Mesendoderm (in vitro differentiated cells): ENCODE measurements around the gene DHX40.

ENCODE experiments used
- DNase-seq: peaks from one replicate; pipeline ENCODE4 v3.0.0; 2013
- H2AK5ac ChIP-seq: 2 replicates; pipeline ENCODE4 v1.6.1; 2013; ENCODE audit warnings: low read length, inconsistent platforms
- H2BK120ac ChIP-seq: 2 replicates; pipeline ENCODE4 v1.6.1; 2013; ENCODE audit warnings: low read depth, mild to moderate bottlenecking, low read length, moderate library complexity, mixed read lengths
- H2BK15ac ChIP-seq: replicated peaks from 2 replicates; pipeline ENCODE4 v1.6.1; 2013; ENCODE audit warnings: low read depth, mild to moderate bottlenecking, moderate library complexity
- H2BK5ac ChIP-seq: 2 replicates; pipeline ENCODE4 v1.6.1; 2013; ENCODE audit warnings: low read length, inconsistent platforms
- H3K18ac ChIP-seq: 2 replicates; pipeline ENCODE4 v1.6.1; 2013; ENCODE audit warnings: mild to moderate bottlenecking, low read length, mixed read lengths
- H3K23ac ChIP-seq: one replicate; pipeline ENCODE4 v1.6.1; 2013; ENCODE audit warnings: low read length
- H3K27ac ChIP-seq: 2 replicates; pipeline ENCODE4 v1.5.1; 2013; ENCODE audit warnings: low read depth, mild to moderate bottlenecking, inconsistent platforms, low read length, moderate library complexity
- H3K27me3 ChIP-seq: 2 replicates; pipeline ENCODE4 v1.6.1; 2013; ENCODE audit warnings: low read length, control low read depth, mild to moderate bottlenecking, inconsistent platforms; ENCODE audit not compliant: insufficient read depth, poor library complexity
- H3K36me3 ChIP-seq: 2 replicates; pipeline ENCODE4 v1.6.1; 2013; ENCODE audit warnings: low read length, inconsistent platforms; ENCODE audit not compliant: control insufficient read depth, insufficient read depth
- H3K4ac ChIP-seq: one replicate; pipeline ENCODE4 v1.6.1; 2013; ENCODE audit warnings: low read depth, mild to moderate bottlenecking, low read length, moderate library complexity
- H3K4me1 ChIP-seq: 2 replicates; pipeline ENCODE4 v1.6.1; 2013; ENCODE audit warnings: low read depth, low read length, inconsistent platforms; ENCODE audit not compliant: control insufficient read depth
- H3K4me2 ChIP-seq: 2 replicates; pipeline ENCODE4 v1.6.1; 2013; ENCODE audit warnings: low read length
- H3K4me3 ChIP-seq: 2 replicates; pipeline ENCODE4 v1.5.1; 2013; ENCODE audit warnings: mild to moderate bottlenecking, low read length
- H3K56ac ChIP-seq: one replicate; pipeline ENCODE4 v1.6.1; 2013; ENCODE audit warnings: low read length
- H3K79me1 ChIP-seq: 2 replicates; pipeline ENCODE4 v1.6.1; 2013; ENCODE audit warnings: low read length, inconsistent platforms
- H3K79me2 ChIP-seq: 2 replicates; pipeline ENCODE4 v1.6.1; 2013; ENCODE audit warnings: mild to moderate bottlenecking, low read length; ENCODE audit not compliant: control insufficient read depth, insufficient read depth
- H3K9ac ChIP-seq: 2 replicates; pipeline ENCODE4 v1.6.1; 2013; ENCODE audit warnings: low read length, inconsistent platforms
- H4K5ac ChIP-seq: one replicate; pipeline ENCODE4 v1.6.1; 2013; ENCODE audit warnings: low read length
- H4K8ac ChIP-seq: one replicate; pipeline ENCODE4 v1.6.1; 2013; ENCODE audit warnings: low read depth, mild to moderate bottlenecking, control low read depth, low read length, moderate library complexity
- WGBS: extraction: QIAGEN DNeasy Blood & Tissue Kit; methylation state at CpG from one replicate; pipeline ENCODE4 v1.1.7; 2013; ENCODE audit warnings: low lambda C conversion rate, missing lambda C conversion rate; ENCODE audit not compliant: insufficient coverage; ENCODE audit errors: extremely low coverage; 5-methylcytosine and 5-hydroxymethylcytosine counted together

The DHX40 gene

DNA sequence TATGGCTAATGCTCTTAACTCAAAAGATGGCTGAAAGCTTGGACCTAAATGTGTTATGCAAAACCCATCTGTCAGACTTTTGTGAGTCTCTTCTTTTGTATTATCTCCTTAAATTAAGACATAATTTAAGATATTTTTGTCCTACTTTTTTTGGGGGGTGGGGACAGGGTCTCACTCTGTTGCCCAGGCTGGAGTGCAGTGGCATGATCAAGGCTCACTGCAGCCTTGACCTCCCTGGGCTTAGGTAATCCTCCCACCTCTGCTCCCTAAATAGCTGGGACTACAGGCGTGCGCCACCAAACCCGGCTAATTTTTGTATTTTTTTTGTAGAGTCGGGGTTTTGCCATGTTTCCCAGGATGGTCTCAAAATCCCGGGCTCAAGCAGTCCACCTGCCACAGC is 61.3 kb downstream of the DHX40 start:
- no peak for DNase-seq
- no peak overlapping the region for H2BK120ac ChIP-seq
- no peaks in the 10 kb centered on the region for H3K36me3 ChIP-seq
- H2BK5ac ChIP-seq: no peak overlapping the region
- no peak overlapping the region for H3K56ac ChIP-seq
- no peak overlapping the region for H3K18ac ChIP-seq
- no peak overlapping the region for H3K4ac ChIP-seq
- WGBS: no CpG with 5 or more reads among the region's 5 CpGs
- no peak overlapping the region for H2AK5ac ChIP-seq
- H3K4me1 ChIP-seq: no peaks in the 10 kb centered on the region
- H3K23ac ChIP-seq: no peak overlapping the region
- no peak overlapping the region for H4K8ac ChIP-seq
- H3K79me2 ChIP-seq: peaks cover 96% of the 10 kb centered on the region
- no peak overlapping the region for H4K5ac ChIP-seq
- no peak overlapping the region for H3K4me2 ChIP-seq
- H3K79me1 ChIP-seq: peaks cover 2% of the 10 kb centered on the region
- H3K27ac ChIP-seq: no peak overlapping the region
- no peak overlapping the region for H3K4me3 ChIP-seq
- H2BK15ac ChIP-seq: no peak overlapping the region
- H3K9ac ChIP-seq: no peak overlapping the region
- H3K27me3 ChIP-seq: no peaks in the 10 kb centered on the region

DNA sequence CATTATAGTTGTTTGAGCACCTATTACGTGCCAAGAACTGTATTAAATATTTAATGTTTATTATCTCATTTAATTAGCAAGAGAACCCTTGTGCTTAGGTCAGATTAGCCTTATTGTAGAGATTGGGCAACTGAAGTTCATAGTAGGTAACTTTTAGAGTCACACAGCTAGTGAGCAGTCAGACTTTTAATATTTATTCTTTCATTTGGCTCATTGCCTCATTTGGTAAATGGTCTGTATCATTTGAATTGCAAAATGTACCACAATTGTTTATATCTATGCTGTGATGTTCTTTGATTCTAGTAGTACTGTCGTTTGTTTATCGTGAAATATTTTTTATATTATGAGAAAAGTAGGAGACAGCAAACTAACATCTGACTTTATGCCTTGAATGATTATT is 61.9 kb downstream of the DHX40 start:
- H3K4me3 ChIP-seq: no peak overlapping the region
- H2BK15ac ChIP-seq: no peak overlapping the region
- peaks cover 2% of the 10 kb centered on the region for H3K79me1 ChIP-seq
- peaks cover 94% of the 10 kb centered on the region for H3K79me2 ChIP-seq
- no peak overlapping the region for H2BK5ac ChIP-seq
- H3K4me2 ChIP-seq: no peak overlapping the region
- no peak for DNase-seq
- WGBS: no CpG with 5 or more reads among the region's 3 CpGs
- H4K5ac ChIP-seq: no peak overlapping the region
- no peak overlapping the region for H3K23ac ChIP-seq
- H3K9ac ChIP-seq: no peak overlapping the region
- no peaks in the 10 kb centered on the region for H3K27me3 ChIP-seq
- no peak overlapping the region for H2AK5ac ChIP-seq
- no peak overlapping the region for H2BK120ac ChIP-seq
- no peak overlapping the region for H4K8ac ChIP-seq
- no peak overlapping the region for H3K27ac ChIP-seq
- H3K36me3 ChIP-seq: no peaks in the 10 kb centered on the region
- no peak overlapping the region for H3K4ac ChIP-seq
- H3K18ac ChIP-seq: no peak overlapping the region
- no peak overlapping the region for H3K56ac ChIP-seq
- H3K4me1 ChIP-seq: no peaks in the 10 kb centered on the region

DNA sequence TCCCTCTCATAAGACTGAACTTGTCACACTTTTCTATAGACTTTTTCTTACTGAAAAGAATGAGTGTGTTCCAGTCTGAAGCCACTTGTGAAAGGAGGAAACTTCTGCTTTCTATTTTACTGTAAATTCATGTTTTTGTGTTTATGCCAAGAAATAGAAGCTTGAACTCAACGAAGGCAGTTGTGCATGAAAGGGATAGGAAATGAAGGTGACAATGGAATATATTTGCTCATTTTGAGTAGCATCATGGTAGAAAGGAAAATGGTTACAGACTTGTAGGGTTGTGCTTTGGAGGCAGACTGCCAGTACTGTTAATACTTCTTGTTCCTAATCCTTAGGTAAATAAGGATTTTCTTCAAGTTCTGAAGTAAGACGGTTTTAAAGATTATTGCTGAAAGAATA is 62.4 kb downstream of the DHX40 start:
- Histone ChIP-seq H3K4me1 (no peaks in the 10 kb centered on the region), H3K79me2 (peaks cover 94% of the 10 kb centered on the region), H4K8ac (no peak overlapping the region), H3K79me1 (peaks cover 2% of the 10 kb centered on the region), H3K18ac (no peak overlapping the region), H3K56ac (no peak overlapping the region), H3K9ac (no peak overlapping the region), H4K5ac (no peak overlapping the region), H2BK15ac (no peak overlapping the region), H3K4me2 (no peak overlapping the region), H3K4ac (no peak overlapping the region), H3K23ac (no peak overlapping the region), H3K27ac (no peak overlapping the region), H2BK120ac (no peak overlapping the region), H2BK5ac (no peak overlapping the region), H2AK5ac (no peak overlapping the region), H3K36me3 (no peaks in the 10 kb centered on the region), H3K4me3 (no peak overlapping the region), H3K27me3 (no peaks in the 10 kb centered on the region)
- no peak for DNase-seq
- WGBS: no CpG with 5 or more reads among the region's 2 CpGs

DNA sequence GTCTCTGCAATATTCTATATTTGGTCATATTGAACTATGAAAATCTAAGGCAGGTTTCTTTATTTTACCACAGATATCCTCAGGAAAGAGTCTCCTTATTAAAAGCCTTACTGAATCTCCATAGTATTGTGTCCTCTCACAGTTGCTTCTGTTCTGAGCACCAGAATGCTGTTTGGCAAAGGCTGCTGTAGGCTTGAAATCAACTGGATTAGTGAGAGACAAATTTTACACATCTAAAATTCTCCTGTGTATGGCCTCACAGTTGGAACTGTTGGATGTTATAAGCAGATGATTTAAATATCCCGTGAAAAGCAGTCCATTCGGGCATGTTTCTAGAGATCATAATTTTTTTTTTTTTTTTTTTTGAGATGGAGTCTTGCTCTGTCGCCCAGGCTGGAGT is 63.8 kb downstream of the DHX40 start:
- H3K23ac ChIP-seq: no peak overlapping the region
- no peaks in the 10 kb centered on the region for H3K4me1 ChIP-seq
- no peak overlapping the region for H3K4me3 ChIP-seq
- H3K9ac ChIP-seq: no peak overlapping the region
- no peak overlapping the region for H2BK15ac ChIP-seq
- H3K27ac ChIP-seq: no peak overlapping the region
- peaks cover 2% of the 10 kb centered on the region for H3K79me1 ChIP-seq
- H2AK5ac ChIP-seq: no peak overlapping the region
- H4K5ac ChIP-seq: no peak overlapping the region
- no peak overlapping the region for H3K18ac ChIP-seq
- H3K79me2 ChIP-seq: peaks cover 88% of the 10 kb centered on the region
- no peak overlapping the region for H4K8ac ChIP-seq
- no peaks in the 10 kb centered on the region for H3K36me3 ChIP-seq
- no peak overlapping the region for H2BK120ac ChIP-seq
- H3K56ac ChIP-seq: no peak overlapping the region
- DNase-seq: no peak
- no CpG with 5 or more reads among the region's 3 CpGs for WGBS
- H3K27me3 ChIP-seq: no peaks in the 10 kb centered on the region
- no peak overlapping the region for H2BK5ac ChIP-seq
- H3K4ac ChIP-seq: no peak overlapping the region
- H3K4me2 ChIP-seq: no peak overlapping the region

DNA sequence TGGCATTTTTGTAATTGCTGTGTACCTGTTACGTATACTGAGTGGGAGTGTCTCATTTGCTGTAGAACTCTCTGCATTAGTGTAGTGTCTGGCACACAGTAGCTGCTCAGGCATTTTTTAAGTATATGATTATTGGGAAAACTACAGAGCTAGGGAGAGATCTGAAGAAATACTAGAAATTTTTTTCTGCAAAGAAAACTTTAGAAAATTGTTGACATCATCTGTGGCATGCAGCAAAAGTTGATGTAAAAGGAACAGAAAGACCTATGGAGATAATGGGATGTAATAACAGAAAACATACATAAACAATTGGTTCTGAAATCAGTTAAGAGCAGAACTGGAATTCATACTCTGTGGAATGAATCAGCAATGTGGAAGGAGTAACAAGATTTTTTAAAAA is 65.9 kb downstream of the DHX40 start:
- H3K4ac ChIP-seq: no peak overlapping the region
- H3K56ac ChIP-seq: no peak overlapping the region
- H3K27ac ChIP-seq: no peak overlapping the region
- peaks cover 3% of the 10 kb centered on the region for H3K79me1 ChIP-seq
- no peak overlapping the region for H3K18ac ChIP-seq
- no peak overlapping the region for H2BK15ac ChIP-seq
- no peak overlapping the region for H3K23ac ChIP-seq
- H3K4me1 ChIP-seq: no peaks in the 10 kb centered on the region
- H3K27me3 ChIP-seq: no peaks in the 10 kb centered on the region
- DNase-seq: no peak
- no peak overlapping the region for H4K8ac ChIP-seq
- H3K4me2 ChIP-seq: no peak overlapping the region
- no peaks in the 10 kb centered on the region for H3K36me3 ChIP-seq
- no peak overlapping the region for H2AK5ac ChIP-seq
- H2BK120ac ChIP-seq: no peak overlapping the region
- no peak overlapping the region for H2BK5ac ChIP-seq
- no peak overlapping the region for H3K9ac ChIP-seq
- H3K79me2 ChIP-seq: peaks cover 87% of the 10 kb centered on the region
- WGBS: no CpG with 5 or more reads among the region's 1 CpG
- H3K4me3 ChIP-seq: no peak overlapping the region
- no peak overlapping the region for H4K5ac ChIP-seq

DNA sequence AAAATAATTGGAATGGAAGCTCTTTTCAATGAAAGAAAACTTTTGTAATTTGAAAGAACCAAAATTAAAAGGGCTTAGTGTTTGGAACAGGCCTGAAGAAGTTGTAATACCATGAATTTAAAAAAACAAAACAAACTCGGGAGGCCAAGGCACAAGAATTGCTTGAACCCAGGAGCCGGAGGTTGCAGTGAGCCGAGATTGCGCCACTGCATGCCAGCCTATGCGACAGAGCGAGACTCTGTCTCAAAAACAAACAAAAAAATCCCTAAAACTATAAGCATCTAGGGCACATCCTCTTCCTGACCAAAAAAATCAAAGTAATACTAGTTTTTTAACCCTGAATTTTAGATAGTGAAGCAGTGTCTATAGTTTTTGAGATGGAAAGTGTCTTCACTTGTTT is 67.0 kb downstream of the DHX40 start:
- Histone ChIP-seq H3K27ac (no peak overlapping the region), H3K4ac (no peak overlapping the region), H3K79me2 (peaks cover 80% of the 10 kb centered on the region), H2BK15ac (no peak overlapping the region), H3K9ac (no peak overlapping the region), H2BK120ac (no peak overlapping the region), H3K36me3 (no peaks in the 10 kb centered on the region), H2AK5ac (no peak overlapping the region), H3K23ac (no peak overlapping the region), H3K79me1 (peaks cover 3% of the 10 kb centered on the region), H4K5ac (no peak overlapping the region), H3K4me1 (no peaks in the 10 kb centered on the region), H3K4me2 (no peak overlapping the region), H3K18ac (no peak overlapping the region), H3K56ac (no peak overlapping the region), H3K27me3 (no peaks in the 10 kb centered on the region), H4K8ac (no peak overlapping the region), H3K4me3 (no peak overlapping the region), H2BK5ac (no peak overlapping the region)
- DNase-seq: no peak
- no CpG with 5 or more reads among the region's 6 CpGs for WGBS
